Fibroblast of upper back skin (primary cell): ENCODE data around the gene R3HDM1.
A peak's percentile ranks its signal among the peaks of the same experiment; 100 is the strongest.

Experiments used
- DNase-seq: peaks from one replicate; pipeline ENCODE4 v3.0.0-alpha.2; 2013

Gene R3HDM1

GRCh38 chr2:135728064-135728743 is 196.9 kb downstream of the R3HDM1 start:
- DNase-seq: no peak

GRCh38 chr2:135732561-135732960 is 201.3 kb downstream of the R3HDM1 start:
- peak; percentile 1 for DNase-seq

GRCh38 chr2:135733045-135733444 is 201.8 kb downstream of the R3HDM1 start:
- DNase-seq: no peak

GRCh38 chr2:135736546-135736945 is 205.3 kb downstream of the R3HDM1 start:
- no peak for DNase-seq

- no peak for DNase-seq
Measured at GRCh38 chr2:135740206-135740605, 208.9 kb downstream of the R3HDM1 start.

GRCh38 chr2:135741043-135741394 is 209.7 kb downstream of the R3HDM1 start:
- no peak for DNase-seq

- peak; percentile 99 for DNase-seq
Measured at GRCh38 chr2:135741395-135742324, 210.4 kb downstream of the R3HDM1 start, which contains the start of gene UBXN4. TSS of gene UBXN4 (plus strand) at chr2:135741855. CDS start at chr2:135741930, 75 bp downstream.

- peak; percentile 38 for DNase-seq
Measured at GRCh38 chr2:135742325-135742757, 211.1 kb downstream of the R3HDM1 start.

- no peak for DNase-seq
Measured at GRCh38 chr2:135743860-135744259, 212.6 kb downstream of the R3HDM1 start.

GRCh38 chr2:135744760-135745314 is 213.6 kb downstream of the R3HDM1 start:
- peak; percentile 32 for DNase-seq

- peak; percentile 80 for DNase-seq
Measured at GRCh38 chr2:135745545-135745944, 214.3 kb downstream of the R3HDM1 start.

GRCh38 chr2:135755573-135755972 is 224.3 kb downstream of the R3HDM1 start:
- no peak for DNase-seq

GRCh38 chr2:135756692-135757091 is 225.4 kb downstream of the R3HDM1 start:
- DNase-seq: no peak

GRCh38 chr2:135762022-135762421 is 230.7 kb downstream of the R3HDM1 start:
- DNase-seq: no peak

- no peak for DNase-seq
Measured at GRCh38 chr2:135762530-135762929, 231.2 kb downstream of the R3HDM1 start.

GRCh38 chr2:135768863-135769262 is 237.6 kb downstream of the R3HDM1 start:
- no peak for DNase-seq

- no peak for DNase-seq
Measured at GRCh38 chr2:135773319-135773718, 242.0 kb downstream of the R3HDM1 start.

- peak; percentile 20 for DNase-seq
Measured at GRCh38 chr2:135773917-135774316, 242.6 kb downstream of the R3HDM1 start.
